Measurements from ENCODE around the gene RAPH1. TPM values are rescaled to one million over a fixed set of nuclear protein-coding genes. Genes with fewer than 3 reads are reported as not detected.

RAPH1 gene
- total and polyA plus RNA-seq, 8 donors, result 2.3 to 19.2 (median 10.4) TPM

- TF ChIP-seq, protein P1, sequence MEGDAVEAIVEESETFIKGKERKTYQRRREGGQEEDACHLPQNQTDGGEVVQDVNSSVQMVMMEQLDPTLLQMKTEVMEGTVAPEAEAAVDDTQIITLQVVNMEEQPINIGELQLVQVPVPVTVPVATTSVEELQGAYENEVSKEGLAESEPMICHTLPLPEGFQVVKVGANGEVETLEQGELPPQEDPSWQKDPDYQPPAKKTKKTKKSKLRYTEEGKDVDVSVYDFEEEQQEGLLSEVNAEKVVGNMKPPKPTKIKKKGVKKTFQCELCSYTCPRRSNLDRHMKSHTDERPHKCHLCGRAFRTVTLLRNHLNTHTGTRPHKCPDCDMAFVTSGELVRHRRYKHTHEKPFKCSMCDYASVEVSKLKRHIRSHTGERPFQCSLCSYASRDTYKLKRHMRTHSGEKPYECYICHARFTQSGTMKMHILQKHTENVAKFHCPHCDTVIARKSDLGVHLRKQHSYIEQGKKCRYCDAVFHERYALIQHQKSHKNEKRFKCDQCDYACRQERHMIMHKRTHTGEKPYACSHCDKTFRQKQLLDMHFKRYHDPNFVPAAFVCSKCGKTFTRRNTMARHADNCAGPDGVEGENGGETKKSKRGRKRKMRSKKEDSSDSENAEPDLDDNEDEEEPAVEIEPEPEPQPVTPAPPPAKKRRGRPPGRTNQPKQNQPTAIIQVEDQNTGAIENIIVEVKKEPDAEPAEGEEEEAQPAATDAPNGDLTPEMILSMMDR (IDR thresholded peaks at IDR 0.05), result no peak
- no peak overlapping the region for H3K4me3 ChIP-seq
- no peaks in the 10 kb centered on the region for H3K36me3 ChIP-seq
- DNase-seq (no peak), FAIRE-seq (no peak), ATAC-seq (no peak)
- H3K27me3 ChIP-seq, result no peaks in the 10 kb centered on the region
- 89 to 95% methylated on average over 2 of the region's 2 CpGs for WGBS, 2 donors
- H3K4me1 ChIP-seq, result no peaks in the 10 kb centered on the region
- intact Hi-C loops (cut with DNase I), result no loop called here
- no peaks in the 10 kb centered on the region for H3K9me3 ChIP-seq
- H3K27ac ChIP-seq, result no peak overlapping the region
These were observed 27.2 kb upstream of the RAPH1 start for GRCh38 chr2:203562268-203562667.

DNA sequence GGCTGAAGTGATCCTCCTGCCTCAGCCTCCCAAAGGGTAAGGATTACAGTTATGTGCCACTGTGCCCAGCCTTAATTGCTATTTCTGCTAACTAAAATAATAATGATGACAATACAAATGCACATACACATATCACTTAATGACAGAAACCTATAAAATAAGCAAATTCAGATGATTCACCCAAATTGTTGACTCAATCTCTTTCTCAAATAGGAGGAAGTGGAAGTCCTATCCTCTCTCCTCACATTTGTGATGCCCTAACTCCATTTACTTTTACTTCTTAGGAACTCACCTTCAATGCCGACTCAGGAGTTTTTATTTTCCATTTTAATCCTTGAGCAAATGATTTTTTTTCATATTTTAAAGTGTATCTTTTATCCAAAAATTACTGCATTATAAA is 24.5 kb upstream of the RAPH1 start:
- TF ChIP-seq, protein P1 (IDR thresholded peaks at IDR 0.05), result no peak
- 46 to 97% methylated on average over 1 of the region's 1 CpG for WGBS, 2 donors
- H3K4me1 ChIP-seq, result no peaks in the 10 kb centered on the region
- FAIRE-seq (no peak), DNase-seq (no peak), ATAC-seq (no peak)
- no peaks in the 10 kb centered on the region for H3K9me3 ChIP-seq
- H3K36me3 ChIP-seq, result no peaks in the 10 kb centered on the region
- no peak overlapping the region for H3K4me3 ChIP-seq
- intact Hi-C loops (cut with DNase I), result no loop called here
- H3K27me3 ChIP-seq, result no peaks in the 10 kb centered on the region
- no peak overlapping the region for H3K27ac ChIP-seq

- Histone ChIP-seq H3K4me3 (no peak overlapping the region), H3K27ac (no peak overlapping the region), H3K36me3 (no peaks in the 10 kb centered on the region), H3K4me1 (peaks cover 0 to 2% (median 0%) of the 10 kb centered on the region in 3 donors), H3K9me3 (no peaks in the 10 kb centered on the region), H3K27me3 (no peaks in the 10 kb centered on the region)
- TF ChIP-seq, protein P1 (IDR thresholded peaks at IDR 0.05), result no peak
- FAIRE-seq (no peak), ATAC-seq (no peak), DNase-seq (no peak)
- intact Hi-C loops (cut with DNase I), result no loop called here
- WGBS, 2 donors, result 94 to 96% methylated on average over 1 of the region's 1 CpG
These were observed 18.7 kb upstream of the RAPH1 start for GRCh38 chr2:203553784-203554183.

- TF ChIP-seq, protein P1 (IDR thresholded peaks at IDR 0.05), result no peak
- intact Hi-C loops (cut with DNase I), result no loop called here
- Histone ChIP-seq H3K4me1 (peaks cover 0 to 2% (median 0%) of the 10 kb centered on the region in 3 donors), H3K4me3 (no peak overlapping the region), H3K9me3 (no peaks in the 10 kb centered on the region), H3K36me3 (no peaks in the 10 kb centered on the region), H3K27ac (no peak overlapping the region), H3K27me3 (no peaks in the 10 kb centered on the region)
- FAIRE-seq, result no peak
- DNase-seq, result peak in 1 of 6 donors; percentile 23
- 43 to 54% methylated on average over 3 of the region's 3 CpGs for WGBS, 2 donors
- ATAC-seq, result peak in 3 of 4 donors; percentile 29 to 58 (median 54)
These were observed 16.7 kb upstream of the RAPH1 start for GRCh38 chr2:203551778-203552177.

GRCh38 chr2:203550266-203550665 is 15.2 kb upstream of the RAPH1 start:
- no peaks in the 10 kb centered on the region for H3K27me3 ChIP-seq
- no peak overlapping the region for H3K27ac ChIP-seq
- no peak overlapping the region for H3K4me3 ChIP-seq
- DNase-seq, result no peak
- FAIRE-seq, result no peak
- no peaks in the 10 kb centered on the region for H3K36me3 ChIP-seq
- H3K9me3 ChIP-seq, result no peaks in the 10 kb centered on the region
- peaks cover 0 to 2% (median 0%) of the 10 kb centered on the region in 3 donors for H3K4me1 ChIP-seq
- intact Hi-C loops (cut with DNase I), result no loop called here
- TF ChIP-seq, protein P1 (IDR thresholded peaks at IDR 0.05), result no peak
- 91 to 96% methylated on average over 2 of the region's 2 CpGs for WGBS, 2 donors
- ATAC-seq, result no peak
